NCI-H128 (cell line): ENCODE data around the gene GLUL.
"Not testable (repeated sequence)": the region's sequence is repeated elsewhere in the genome, so short reads cannot be mapped to it uniquely, and the experiment has no call there.

Source experiments
- DNase-seq: peaks from one replicate; lab custom pipeline; 2025; ENCODE audit not compliant: unreplicated experiment; lab: John Stamatoyannopoulos, UW

GLUL gene

DNA sequence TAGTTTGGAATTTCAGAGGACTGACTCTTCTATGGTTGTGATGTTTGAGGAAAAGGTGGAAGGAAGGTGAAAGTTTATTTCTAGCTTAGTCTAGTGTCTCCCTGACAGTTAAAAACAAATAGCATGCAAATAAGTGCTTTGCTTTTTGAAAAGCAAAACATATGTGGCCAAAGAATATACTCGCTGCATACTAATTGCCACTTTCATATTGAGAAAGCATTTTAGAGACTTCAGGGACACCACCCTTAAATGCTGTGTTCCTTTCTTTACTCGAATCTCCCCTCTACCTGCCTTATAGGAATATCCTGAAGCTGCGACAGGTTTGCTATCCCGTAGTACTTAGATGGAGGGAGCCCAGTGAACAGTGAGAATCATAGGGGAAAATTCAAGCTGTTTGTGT lies 23.2 kb downstream of the GLUL start:
- no peak for DNase-seq

DNA sequence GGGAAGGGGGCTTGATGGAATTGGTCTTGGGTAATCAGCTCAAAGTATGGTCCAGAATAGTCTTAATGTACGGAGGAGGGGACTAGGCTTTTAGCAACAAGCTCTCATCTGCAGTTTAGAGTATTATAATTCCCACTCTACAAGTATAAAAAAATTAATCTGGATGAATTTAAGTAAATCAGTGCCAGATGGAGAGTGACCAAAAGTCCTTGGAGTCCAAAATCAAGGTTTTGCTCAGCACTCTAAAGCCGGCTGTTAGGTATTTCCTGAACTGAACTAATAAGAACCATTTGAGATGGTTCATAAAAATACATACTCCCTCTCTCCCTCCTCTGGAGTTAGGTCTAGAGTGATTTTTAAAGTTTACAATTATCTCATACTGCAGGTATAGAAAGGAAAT lies 23.7 kb downstream of the GLUL start:
- DNase-seq, result no peak

DNA sequence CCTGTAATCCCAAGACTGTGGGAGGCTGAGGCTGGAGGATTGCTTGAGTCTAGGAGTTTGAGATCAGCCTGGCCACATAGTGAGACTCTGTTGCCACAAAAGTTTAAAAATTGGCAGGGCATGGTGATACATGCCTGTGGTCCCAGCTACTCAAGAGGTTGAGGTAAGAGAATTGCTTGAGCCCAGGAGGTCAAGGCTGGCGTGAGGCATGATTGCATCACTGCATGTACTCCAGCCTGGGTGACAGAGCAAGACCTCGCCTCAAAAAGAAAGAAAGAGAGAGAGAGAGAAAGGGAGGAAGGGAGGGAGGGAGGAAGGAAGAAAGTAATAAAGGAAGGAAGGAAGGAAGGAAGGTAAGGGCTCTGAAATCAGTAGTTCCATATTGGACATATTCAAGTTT lies 25.0 kb downstream of the GLUL start:
- no peak for DNase-seq

DNA sequence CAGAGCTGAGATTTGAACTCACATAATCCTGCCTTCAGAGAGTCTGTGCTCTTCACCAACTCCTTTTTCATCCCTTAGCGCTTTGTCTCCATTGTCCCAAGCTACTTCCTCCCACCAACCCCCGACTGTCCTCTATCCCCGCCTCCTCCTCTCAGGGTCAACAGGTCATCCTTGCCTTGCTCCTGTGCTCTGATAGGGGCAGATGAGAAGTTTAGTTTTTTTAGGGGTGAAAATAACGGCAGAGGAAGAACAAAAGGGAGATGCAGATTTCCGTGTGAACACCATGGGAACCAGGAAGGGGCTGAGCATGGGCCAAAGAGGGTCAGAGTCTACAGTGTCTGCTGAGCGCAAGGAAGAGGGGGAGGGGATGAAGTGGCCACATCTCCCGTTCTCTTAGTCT lies 31.9 kb downstream of the GLUL start:
- no peak for DNase-seq

DNA sequence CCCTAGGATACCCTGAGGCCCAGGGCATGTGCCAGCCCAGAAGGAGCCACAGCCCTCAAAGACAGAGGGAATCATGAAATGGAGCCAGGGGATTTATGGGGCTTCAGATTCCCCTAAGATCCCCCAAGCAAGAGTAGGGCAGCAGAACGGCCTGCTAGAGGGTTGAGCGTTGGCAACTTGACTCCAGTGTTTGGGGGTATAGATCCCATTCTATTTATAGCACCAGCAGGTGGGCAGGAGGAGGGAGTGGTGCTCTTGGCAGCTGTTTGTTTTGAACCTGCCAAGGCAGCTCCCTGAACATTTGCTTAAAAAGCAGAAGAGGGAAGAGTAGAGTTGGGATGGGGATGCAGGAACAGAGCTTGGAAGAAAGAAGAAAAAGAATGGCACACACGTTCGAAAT lies 33.7 kb downstream of the GLUL start:
- DNase-seq, result peak; percentile 53

DNA sequence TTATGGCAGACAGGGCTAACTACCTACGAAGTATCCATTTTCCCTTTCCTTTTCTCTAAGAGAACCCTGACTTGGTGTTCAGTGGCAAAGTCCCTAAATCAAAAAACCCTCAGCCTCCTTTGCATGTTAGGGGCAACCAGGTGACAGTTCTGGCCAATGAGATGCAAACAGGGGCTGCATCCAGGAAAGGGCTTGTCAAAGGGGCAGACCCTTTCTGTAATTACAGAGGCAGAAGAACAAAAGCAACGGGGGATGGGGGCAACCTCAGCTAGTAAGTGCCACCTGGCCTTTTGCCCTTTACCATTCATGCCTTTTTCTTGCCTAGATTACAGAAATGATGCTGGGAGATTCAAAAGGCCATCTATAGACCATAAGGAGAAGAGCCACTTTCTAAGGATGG lies 34.4 kb downstream of the GLUL start:
- DNase-seq, result no peak

DNA sequence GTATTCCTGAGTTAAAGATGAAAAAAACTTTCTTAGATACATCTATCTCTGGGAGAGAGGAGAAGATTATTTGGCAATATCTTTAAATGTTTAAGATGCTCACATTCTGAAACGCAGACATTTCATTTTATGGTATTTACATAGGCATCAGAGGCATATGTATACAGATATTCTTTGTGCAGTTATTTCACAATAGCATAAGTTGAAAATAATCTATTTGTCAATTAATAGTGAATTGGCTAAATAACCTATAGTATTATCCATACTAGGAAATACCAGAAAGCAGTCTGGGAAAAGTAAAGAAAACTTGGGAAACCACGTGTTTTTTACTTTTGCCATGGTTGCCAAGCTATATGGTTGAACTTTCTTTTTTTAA lies 35.9 kb downstream of the GLUL start:
- DNase-seq, result no peak

DNA sequence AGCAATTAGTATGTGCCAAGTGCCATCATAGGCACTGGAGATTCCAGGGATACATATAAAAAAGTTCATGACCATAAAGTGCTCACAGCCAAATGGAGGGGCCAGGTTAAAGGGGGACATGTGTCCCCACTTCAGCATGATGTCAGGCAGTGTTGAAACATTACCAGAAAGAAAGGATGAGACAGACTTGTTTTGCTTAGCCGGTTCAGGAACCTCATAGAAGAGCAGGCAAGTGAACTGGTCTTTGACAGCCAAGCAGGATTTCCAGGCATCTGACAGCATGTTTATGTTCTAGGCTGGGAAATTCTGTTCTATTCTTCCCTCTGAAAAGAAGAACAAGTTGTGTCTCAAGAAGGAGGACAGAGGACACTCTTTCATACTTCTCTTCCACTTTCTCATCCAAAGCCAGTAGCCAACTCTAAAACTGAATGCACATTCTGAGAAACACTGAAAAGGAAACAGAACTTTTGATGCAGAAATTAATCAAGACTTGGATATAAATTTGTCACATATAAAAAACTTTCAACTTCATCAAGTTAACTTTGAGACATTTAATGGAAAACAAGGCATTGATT lies 39.7 kb downstream of the GLUL start:
- no peak for DNase-seq

DNA sequence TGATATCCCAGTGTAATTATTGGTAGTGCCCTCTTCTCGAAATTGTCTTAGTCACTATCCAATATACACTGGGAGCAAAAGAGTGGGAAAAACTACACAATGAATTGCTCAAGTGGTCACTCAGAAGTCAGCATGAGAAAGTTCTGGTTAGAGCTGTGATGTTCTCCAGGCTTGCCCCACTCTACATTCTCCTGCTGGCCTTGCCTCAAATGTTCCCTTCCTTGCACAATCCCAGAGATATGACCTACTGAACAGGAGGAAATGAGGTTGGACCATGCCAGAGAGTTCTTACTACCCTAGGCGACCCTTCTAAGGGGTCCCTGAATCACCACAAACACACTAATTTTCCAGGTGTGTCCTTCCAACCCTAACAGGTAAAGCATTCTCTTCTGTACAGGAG lies 40.8 kb downstream of the GLUL start:
- DNase-seq, result no peak

DNA sequence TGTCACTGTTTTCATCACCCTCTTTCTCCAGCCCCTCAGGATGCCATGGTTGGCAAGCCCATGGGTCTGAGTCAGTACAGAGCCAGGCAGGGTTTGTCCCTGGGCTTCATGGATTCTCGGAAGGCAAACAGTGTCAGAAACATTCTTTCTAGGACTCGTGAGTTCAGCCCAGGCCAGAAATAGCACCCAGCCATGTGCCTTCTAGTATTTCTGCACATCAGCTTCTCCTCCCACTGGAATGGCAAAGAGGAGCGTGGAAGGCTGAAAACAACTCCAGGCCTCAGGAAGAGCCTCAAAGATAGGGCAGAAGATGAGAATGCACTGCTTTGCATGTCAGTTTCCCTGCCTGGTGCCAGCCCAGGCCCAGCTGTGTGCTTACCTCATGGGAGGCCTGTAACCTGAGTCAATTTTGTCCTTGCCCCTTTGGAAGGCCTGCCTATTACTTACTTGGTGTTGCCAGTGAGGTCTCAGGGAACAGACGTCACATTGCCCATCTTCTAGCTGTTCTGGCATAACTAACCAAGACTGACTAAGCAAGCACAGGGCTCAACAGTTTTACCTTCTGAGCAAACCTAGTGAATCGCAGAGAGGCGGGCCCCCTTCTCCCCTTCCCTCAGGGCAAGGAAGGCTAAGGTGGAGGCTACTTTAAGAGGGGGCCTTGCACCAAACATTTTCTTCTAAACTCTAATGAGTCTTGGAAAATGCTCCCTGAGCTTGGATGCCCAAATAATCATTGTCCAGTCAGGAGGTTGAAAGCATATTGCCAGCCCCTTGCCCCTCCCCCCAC lies 42.4 kb downstream of the GLUL start:
- DNase-seq, result no peak

DNA sequence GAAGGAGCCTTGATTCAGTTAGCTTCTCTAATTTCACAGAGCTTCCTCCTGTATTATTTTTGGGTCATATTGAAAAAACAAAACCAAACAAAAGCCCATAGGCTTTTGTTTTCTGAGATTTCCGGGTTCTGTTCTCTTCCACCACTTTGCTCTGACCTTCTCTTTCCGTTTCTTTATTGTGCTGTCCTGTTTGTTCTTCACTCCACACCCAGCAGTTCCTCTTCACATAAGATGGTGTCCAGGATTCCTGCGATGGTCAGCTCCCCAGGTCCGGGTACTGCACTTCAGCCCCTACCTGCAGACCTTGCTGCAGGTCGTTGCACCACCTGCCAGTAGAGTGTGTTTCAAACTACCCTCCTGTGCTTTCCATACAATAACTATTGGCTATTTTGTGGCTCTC lies 44.6 kb downstream of the GLUL start:
- no peak for DNase-seq

DNA sequence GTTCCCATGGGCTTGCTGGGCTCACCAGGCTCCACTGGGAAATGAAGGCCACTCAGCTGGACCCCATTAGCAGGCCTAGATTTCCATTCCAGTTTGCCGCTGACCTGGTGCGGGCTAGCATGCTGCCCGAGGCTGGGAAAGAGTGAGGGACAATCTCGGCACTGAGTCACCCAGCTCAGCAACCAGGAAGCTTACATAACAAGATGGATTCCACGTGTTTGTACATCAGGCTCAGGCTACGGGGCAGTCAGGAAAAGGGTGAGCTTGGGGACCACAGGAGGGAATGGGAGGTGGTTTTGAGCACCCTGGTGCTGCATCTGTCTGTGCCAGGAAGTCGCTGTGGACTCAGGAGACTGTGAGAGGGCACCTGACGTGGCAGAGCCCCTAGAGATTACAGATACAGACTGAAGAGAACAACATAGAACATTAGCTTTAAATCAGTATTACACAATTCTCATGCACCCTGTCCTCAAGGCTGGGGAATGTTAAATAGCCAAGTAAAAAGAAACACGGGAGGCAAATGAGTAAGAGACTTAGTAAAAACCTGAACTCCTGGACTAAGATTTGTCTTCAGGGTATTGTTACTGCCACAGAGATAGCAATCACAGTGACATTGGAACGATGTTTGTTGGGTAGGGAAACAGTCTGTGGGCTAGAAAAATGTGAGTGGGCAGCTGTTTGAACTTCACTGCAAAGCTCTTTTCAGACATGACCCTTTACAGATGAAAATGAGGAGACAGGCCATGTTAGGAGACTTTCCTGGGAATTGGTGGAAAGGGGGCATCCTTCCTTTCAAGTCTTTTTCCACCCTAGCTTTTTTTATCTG lies 51.1 kb downstream of the GLUL start:
- no peak for DNase-seq

DNA sequence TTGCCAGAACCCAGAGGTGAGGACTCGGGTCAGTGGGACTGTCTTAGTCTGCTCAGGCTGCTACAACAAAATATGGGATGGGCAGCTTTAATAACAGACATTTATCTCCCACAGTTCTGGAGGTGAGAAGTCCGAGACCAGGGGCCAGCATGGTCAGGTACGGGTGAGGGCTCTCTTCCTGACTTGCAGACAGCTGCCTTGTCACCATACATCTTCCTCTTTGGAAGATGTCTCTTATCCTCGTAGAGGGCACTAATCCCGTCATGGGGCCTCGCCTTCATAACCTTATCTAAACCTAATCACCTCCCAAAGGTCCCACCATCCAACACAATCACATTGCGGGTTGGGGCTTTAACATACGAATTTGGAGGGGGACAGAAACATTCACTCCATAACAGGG lies 51.9 kb downstream of the GLUL start:
- DNase-seq, result no peak

DNA sequence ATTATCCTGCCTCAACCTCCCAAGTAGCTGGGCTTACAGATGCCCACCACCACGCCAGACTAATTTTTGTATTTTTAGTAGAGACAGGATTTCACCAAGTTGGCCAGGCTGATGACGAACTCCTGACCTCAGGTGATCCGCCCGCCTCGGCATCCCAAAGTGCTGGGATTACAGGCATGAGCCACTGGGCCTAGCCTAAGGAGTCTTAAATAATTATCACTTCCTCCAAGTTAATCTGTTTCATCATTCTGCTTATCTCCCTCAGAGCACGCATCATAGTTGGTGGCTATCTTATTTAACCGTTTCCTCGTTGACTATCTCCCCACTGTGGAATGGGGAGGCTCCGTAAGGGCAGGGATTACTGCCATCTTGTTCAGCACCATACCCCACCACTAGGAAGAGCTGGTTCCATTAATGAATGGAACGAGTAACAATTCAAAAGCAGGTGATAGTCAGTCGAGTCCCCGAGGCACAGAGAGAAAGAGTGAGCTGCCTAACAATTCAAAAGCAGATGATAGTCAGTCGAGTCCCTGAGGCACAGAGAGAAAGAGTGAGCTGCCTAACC lies 52.7 kb downstream of the GLUL start:
- DNase-seq, result no peak

DNA sequence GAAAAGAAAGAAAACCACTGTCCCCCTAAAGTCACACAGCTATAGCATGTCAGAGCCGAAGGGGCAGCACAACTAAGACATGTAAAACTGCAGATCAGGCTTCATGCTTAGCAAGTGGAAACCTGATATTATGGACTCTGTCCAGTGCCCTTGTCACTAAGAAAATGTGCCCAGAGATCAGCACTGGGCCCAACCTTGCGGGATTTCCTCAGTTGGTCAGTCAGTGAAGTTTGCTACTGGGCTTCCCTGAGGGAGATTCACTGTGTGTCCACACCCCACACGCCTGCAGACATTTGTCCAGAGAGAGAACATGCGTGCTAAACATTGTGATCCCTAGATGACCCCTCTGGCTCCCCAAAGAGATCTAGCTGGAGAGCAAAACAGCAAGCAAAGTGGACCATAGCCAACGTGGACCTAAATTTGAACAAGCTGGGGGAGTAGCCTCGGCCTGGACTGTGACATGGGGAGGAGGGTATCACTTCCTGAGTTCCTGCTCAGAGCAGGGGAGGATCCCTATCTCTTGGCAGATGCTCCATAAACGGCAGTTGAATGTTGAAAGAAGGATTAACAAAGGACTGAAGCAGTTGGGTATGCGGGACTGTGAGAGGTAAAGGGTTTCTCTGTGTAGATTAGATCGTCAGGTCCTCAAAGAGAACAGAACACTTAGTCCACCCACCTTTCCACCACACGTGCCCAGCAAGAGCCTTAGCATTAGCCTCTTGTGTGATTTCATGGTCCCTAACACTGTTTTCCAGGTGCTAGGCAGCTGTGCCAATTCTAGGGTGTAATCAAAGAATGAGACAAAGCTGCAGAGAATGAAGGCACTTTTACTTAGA lies 53.6 kb downstream of the GLUL start:
- no peak for DNase-seq

DNA sequence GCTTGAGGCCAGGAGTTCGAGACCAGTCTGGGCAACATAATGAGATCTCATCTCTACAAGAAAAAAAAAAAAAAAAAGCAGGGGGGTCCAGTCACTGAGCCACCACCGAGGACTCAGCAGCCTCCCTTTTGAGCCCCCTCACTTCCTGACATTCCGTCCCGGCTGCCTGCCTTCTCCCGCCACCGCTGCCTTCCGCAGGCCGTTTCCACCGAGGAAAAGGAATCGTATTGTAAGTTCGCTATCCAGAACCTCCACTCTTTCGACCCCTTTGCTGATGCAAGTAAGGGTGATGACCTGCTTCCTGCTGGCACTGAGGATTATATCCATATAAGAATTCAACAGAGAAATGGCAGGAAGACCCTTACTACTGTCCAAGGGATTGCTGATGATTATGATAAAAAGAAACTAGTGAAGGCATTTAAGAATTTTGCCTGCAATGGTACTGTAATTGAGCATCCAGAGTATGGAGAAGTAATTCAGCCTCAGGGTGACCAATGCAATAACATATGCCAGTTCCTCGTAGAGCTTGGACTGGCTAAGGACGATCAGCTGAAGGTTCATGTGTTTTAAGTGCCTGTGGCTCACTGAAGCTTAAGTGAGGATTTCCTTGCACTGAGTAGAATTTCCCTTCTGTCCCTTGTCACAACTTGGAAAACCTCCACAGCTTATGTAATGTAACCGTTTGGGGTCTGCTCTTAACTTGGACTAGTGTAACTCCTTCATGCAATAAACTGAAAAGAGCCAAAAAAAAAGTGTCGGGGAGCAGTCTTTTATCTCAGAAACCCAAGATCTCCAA lies 55.6 kb downstream of the GLUL start:
- no peak for DNase-seq

DNA sequence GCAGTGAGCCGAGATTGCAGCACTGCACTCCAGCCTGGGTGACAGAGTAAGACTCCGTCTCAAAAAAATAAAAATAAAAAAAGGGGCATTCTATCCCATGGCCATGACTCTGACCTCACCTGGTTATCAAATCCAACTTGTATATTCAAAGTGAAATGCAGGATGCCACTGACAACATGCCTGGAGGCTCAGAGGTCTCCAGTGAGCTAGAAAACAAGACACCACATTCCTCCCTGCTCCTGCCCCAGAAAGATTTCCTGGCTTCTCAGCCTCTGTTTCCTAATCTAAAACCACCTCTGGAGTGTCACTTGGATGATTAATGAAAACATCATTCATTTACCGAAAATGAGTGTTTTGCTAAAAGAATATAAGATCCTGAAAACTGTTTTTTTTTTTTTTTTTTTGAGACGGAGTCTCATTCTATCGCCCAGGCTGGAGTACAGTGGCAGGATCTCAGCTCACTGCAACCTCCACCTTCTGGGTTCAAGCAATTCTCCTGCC lies 58.5 kb downstream of the GLUL start:
- not testable (repeated sequence) for DNase-seq

DNA sequence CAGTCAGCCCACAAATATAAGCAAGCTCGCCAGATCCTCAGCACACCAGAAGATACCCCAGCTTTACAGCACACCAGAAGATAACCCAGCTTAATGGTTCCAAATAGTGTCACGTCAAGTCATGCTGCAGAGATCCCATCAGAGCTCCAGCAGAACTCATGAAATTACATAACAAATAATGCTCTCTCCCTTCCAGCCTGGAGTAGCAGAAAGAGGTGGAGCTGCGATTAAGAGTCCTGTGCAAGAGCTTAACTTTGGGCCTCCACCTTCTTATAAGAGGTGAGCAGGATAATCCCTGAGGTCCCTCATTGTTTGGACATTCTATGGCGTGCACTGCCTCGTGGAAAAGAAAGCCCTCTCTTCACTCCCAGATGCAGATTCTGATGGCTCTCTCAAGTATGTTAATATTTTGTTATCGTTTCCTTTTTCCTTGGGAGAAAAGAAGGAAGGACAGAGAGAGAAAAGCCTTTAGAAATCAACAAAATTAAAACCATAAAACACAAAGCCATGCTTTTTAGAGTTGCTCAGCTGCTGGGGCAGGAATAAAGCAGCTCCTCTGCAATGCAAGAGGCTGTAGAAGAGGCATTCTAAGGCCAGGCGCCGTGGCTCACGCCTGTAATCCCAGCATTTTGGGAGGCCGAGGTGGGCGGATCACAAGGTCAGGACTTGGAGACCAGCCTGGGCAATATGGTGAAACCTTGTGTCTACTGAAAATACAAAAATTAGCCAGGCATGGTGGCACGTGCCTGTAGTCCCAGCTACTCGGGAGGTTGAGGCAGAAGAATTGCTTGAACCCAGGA lies 59.1 kb downstream of the GLUL start:
- DNase-seq, result no peak
